ENCODE measurements around the gene TAB2.
"Not testable (repeated sequence)": the region's sequence is repeated elsewhere in the genome, so short reads cannot be mapped to it uniquely, and the experiment has no call there.

Gene TAB2

DNA sequence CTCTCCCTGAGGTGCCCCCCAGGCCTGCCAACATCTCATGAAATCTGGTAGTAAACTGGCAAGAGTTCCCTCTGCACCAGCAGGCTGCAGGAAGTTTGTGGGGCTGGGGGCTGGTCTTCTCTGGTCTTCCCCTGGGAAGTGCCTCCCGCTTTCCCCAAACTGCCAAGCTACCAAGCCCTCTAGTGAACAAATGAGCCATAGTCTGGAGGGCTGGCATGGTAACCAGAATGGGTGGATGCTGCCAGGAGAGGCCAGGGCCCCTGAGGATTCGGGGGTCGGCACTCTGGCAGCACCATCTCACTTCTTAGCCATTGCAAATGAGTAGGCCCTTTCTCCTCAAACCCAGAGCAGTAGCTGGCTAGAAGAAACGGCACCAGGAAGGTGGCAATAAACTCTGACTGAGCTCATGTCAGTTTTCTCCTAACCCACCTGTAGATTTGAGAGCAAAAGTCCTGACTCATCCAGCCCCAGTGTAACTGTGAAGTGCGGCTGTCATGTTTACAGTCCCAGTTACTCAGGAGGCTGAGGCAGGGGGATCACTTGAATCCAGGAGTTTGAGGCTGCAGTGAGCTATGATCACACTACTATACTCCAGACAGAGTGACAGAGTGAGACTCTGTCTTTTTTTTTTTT, 131.4 kb downstream of the TAB2 start:
- no peak for DNase-seq

DNA sequence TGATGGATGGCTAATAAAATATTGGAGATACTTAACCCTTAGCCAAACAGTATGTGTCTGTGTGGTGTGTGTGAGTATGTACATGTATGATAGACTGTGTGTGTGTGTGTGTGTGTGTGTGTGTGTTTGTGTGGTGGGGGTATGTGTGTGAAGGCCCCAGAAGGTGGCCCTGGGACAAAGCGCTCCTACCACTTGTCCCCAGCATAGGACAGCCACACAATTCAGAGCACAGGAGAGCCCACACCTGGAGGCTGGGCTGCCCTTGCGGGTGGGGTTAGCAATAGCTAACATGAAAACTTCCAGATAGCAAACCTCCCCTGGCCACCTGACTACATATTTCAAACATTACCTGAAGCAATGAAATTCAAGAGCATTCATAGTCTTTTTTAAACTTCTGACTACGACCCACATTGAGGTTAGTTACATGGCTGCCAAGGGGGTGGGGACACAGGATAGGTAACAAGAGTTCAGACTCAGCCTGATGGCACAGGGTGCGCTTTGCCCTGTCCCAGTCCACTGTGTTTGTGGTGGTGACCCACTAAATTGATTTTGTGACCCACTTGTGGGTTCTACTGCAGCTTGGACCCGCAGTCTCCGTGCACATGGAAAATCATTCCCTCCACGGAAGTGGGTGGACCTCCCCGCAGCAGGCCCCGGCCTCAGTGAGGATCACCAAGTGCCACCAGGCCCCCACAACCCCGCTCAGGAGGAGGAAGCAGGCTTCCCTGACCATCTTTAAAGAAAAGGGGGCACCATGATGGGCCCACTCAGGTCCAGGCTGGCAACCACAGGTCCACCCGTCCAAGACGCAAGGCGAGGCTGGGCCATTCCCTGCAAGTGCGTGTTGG, 132.5 kb downstream of the TAB2 start:
- no peak for DNase-seq

DNA sequence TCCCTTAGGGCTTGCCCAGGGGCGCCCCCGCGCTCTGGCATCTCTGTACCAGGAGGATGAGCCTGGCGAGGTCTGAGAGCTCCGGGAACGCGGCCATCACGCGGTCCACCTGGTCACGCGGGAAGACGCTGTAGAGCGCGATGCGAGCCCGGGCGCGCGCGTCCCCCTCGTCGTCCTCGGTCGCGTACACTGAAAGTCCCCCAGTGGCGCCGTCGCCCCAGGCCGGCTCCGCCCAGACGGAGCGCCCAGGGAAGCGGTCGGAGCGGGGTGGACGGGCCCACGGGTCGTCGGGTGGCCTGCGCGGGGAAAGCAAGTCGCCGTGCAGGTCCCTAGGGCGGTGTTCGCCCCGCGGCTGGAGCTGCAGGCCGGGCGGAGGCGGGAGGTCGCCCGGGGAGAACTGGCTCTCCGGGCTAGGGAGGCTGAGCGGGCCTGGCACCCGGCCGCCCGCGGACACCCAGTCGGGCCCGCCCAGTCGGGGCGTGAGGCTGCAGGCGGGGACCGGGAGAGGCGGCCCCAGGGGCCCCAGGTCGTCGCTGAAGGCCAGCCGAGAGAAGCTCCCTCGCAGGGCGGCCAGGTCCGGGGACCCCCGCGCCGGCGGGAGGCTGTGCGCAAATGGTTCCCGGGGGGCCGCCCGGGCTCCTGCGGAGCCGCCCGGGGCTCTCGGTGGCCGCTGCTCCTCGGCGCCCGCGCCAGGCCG, 133.3 kb downstream of the TAB2 start:
- DNase-seq: no peak

DNA sequence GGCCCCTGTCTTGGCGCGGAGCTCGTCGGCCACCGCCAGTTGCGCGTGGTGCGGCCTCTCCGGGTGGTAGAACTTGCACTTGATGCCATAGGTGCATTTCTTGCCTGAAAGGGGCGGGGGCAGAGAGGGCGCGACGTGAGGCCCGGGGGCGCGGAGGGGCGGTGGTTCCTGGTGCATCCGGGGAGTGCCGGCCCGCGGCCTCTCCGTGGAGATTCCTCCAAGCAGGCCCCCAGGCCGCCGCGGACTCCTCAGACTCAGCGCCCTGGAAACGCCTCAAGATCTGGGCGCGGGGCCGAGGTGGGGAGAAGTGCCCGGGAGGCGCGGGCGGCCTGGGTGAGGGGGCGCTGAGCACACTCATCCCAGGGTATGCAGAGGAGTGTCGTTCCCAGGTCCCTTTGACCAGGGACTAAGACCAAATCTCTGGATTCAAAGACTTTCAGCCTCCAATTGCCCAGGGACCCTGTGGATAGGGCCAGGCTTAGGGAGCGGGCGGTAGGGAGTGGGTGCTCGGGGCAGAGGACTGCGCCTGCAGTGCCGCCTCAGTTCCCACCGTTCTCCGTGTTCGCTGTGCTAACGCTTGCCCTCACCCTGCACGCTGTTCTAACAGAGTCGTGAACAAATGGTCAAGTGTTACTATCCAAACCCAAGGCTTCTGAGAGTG, 134.0 kb downstream of the TAB2 start:
- DNase-seq: no peak

DNA sequence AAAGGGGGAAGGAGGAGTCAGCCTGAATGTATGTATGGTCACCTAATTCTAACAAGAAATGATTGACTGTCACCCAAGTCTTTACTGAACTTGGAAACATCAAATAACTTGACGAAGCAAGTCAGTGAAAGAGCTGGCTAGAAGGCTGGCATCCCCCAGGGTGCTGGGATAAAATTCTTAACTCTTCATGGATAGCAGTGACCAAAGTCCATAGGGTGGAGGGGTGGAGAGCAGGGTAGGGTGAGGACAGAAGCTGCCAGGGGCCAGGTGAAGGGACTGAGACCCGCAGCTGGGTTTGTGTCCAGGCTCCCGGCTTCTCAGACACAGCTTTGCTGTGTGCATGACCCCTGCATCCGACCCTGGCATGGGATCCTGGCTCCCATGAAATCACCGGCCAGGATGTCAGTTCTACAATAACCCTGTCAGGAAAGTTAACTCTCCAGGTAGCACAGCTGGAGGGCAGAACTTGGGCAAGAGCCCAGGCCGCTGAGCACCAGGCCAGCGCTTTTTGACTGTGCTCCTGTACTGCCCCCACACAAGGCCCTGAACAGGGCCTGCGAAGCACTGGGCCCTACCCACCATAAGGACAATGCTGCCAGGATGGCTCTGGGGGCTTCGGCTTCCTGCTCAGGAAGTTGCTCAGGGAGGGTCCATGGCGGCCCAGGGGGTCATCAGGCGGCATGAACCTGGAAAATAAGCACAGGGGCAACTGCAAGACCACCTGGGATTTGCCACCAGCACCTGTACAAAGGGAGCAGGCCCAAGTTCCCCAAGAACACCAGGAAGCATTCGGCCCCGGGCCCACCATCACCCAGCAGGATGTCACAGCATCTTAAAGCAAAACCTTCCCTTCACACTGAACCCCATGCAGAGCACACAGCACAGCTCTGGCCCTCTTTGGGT, 134.8 kb downstream of the TAB2 start:
- no peak for DNase-seq

DNA sequence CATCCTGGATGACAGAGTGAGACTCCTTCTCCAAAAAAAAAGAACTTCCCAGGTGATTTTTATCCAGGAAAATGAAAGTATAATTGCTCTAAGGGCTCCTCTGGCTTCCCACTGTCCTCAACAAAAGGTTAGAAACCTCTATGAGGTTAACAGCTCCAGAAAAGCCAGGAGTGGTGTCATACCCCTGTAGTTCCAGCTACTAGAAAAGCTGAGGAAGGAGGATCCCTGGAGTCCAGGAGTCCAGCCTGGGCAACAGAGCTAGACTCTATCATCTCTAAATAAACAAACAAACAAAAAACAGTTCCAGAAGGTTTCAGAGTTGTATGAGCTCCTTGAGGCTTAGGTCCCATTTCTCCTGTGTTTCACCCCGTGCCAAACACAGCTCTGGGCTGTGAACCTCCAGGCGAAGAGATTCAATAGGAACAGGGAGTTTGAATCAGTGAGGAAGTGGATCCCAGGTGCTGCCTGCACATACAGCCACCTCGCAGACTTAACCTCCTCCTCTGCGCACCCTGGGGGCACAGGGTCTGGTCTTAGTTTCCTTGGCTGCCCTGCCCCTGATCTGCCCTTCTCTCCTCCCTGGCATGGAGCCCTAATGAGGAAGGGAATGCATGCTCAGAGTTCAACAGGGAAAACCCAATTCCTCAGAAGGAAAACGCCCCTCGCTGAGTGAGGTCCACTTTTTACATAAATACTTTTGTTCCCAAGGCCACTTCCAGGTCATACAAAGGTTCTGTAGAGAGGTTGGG, 136.3 kb downstream of the TAB2 start:
- DNase-seq: no peak

DNA sequence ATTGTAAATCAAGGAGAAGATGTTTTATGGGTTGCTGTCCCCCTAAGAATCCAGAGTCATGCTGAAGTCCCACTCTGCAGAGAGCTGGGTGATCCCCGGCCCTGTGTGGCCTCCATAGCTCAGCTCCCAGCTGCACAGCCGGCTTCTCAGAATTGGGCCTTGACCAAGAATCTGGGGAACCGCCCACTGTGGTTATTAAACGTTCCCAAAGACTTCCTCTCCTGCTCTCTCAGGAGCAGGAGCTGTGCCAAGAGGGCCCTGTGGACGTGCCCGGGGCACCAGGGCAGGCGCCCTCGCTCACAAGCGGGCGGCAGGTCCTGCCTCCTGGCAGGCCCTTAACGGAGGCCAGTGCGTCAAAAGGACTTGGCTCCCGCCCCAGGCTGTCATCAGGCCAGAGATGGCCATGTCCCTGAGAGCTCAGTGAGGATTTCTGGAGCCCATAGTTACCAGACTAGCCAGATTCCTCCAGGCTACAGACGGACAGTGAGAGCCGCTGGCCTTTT, 136.9 kb downstream of the TAB2 start:
- no peak for DNase-seq

DNA sequence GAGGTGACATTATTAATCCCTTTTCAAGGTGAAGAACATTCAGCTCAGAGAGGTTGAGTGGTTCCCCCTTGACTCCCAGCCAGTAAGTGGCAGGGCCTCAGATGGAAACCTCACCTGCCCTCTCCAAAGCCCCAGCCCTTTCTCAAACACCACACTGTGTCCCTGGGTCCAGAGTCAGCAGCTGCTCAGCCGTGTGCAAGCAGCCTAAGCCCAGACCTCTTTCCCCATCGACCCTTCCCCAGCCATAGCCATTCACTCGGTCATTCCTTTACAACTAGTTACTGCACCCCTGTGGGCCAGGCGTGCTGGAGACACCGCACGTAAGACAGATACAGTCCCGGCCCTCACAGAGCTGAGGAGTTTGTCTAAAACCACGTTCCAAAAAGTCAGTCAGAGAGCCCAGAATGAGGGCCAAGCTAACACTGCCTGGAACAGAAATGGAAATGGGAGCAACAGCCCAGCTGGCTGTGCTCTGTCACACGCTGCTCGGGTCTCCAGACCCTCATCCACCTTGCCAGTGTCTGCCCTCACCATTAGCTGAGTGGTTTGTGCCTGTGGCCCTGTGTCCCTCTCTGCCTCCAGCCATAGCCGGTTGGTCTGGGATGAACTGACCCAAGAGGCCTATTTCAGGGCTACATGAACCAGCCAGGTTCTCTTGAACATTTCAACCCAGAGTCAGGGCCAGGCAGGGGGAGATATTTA, 137.7 kb downstream of the TAB2 start:
- no peak for DNase-seq

DNA sequence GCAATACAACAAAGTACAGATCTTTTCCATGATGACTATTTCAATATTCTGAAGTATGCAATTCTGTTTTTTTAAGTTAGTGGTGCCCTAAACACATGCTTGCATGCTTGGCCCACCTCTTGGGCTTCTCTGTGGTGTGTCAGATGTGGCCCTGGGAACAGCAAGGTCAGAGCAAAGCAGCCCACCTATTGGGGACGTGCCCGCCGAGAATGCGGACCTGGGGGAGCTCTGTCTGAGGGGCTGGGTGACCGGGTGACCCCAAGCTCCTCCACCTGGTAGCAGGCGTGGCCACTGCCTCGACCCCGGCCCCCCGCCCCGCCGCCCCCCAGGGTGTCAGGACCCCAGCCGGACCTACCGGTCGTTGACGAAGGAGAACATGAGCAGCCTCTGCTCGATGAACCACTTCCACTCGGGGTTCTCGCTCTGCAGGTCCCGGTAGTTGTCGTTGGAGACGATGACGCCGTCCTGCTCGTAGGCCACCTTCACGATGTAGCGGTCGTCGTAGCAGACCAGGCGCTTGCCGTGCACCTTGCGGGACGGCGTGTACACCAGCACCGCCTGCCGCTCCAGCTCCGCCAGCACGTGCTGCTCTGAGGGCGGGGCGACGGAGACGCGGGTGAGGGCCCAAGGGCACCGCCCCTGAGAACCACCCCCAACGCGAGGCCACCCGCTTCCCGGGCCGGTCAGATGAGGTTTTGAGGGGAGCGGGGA, 139.0 kb downstream of the TAB2 start:
- no peak for DNase-seq

DNA sequence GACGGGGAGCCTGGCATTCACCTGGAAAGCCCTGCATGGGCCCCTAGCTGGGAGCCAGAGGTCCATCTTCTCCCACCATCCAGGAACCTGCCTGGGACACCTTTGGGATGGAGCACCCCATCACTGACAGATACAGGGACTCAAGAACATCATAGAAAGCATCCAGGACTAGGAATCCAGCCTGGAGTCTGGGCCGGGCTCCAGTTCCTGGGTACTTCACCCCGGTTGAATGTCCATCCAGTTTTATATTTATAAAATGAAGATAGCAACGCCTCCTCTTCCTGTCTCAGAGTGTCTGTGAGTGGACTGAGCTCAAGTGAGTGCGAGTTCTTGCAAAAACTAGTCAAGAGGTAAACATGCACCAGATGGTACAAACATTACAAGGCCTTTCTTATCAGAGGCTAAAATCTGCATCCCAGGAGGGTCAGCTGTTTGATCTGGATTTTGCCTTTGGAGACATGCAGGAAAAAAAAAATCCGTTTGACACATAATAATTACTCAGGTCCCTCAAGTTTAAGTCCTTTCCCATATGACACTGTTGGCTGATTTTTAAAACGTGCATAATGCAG, 139.9 kb downstream of the TAB2 start:
- no peak for DNase-seq

DNA sequence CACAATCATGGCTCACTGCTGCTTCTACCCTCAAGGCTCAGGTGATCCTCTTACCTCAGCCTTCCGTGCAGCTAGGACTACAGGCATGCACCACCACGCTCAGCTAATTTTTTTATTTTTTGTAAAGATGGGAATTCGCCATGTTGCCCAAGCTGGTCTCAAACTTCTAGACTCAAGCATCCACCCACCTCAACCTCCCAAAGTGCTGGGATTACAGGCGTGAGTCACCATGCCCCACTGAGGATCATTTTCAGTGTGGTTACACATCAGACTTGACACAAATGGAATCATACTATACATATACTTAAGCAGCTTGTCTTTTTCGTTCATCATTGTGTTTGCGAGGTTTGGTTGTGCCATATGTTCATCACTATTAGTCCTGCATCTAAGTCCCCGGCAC, 140.7 kb downstream of the TAB2 start:
- DNase-seq: no peak

DNA sequence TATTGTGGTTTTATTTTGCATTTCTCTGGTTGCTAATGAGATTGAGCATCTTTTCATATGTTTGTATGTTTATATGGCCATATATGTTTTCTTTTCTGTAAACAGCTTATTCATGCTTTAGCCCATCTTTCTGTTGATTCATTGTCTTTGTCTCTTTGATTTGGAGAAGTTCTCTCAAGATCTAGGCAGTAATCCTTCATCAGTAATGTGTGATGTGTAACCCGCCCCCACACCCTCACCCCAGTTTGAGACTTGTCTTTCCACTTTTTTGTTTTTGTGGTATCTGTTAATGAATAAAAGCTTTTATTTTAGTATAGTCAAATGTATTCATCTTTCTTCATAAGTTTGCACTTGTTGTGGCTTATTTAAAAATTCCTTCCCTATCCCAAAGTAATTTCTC, 141.3 kb downstream of the TAB2 start:
- no peak for DNase-seq

DNA sequence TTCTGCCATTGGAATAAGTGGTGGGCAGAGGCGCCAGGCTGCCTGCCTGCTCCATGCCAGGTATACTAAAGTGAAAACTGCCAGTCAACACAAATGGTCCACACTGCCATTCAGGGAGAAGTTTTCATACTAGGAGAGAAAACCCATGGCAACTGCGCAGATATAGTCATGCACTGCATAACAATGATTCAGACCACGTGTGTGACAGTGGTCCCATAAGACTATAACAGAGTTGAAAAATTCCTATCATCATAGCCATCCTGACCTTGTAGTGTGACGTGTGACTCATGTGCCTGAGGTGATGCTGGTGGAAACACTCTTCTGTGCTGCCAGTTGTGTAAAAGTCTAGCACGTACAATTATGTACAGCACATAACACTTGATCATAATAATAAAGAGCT, 142.2 kb downstream of the TAB2 start:
- DNase-seq: no peak

DNA sequence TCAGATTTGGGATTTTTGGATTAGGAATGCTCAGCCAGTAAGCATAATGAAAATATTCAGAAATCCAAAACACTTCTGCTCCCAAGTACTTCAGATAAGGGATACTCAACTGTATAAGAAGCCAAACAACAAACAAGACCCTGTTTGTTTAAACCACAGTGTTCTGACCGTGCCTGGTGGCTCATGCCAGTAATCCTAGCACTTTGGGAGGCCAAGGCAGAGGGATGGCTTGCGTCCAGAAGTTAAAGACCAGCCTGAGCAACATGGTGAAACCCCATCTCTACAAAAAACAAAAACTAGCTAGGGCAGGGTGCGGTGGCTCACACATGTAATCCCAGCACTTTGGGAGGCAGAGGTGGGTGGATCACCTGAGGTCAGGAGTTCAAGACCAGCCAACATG, 142.7 kb downstream of the TAB2 start:
- DNase-seq: not testable (repeated sequence)
